GM18498 (cell line): ENCODE results near the gene CRIP1.

Source experiments
- ATAC-seq: cut with Tn5 transposase; IDR thresholded peaks from one replicate; pipeline ENCODE4 v1.9.1; 2021; ENCODE audit warnings: mild to moderate bottlenecking, moderate library complexity; ENCODE audit not compliant: unreplicated experiment

Gene CRIP1

DNA sequence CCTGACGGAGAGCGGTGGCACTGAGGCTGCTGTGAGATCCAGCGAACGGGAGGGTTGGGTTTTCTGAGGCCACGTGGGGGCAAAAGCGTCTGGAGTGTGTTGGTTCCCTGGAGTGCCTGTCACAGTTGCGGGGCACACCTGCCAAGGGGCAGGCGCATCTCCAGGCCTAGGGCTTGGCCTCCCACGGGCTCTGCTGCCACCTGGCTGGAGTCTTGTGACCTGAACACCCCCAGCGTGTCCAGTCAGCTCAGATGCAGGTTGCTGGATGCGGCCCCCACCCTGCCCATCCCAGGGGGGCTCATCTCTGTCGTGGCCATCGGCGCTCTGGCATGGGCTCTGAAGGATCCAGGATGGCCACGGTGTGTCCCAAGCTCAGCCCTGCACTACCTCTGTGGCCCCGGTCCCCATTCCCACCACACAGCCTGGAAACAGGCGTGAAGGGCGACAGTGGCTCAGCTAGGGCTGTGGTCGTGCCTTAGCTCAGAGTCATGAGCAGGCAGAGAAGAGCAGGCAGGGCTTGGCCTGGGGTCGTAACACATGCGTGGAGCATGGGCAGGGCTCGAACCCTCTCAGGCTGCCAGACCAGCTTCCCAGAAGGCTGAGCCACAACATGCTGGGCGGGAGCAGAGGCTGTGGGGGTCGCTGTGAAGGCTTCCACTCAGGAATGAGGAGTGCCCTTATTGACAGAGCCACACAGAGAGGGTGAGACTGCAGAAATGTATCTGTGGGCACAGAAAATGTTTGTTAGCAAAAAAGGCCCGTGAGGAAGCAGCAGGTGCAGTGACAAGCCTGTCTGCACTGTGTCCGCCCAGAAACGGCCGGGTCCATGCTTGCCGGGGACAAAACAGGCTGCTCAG, 35.6 kb upstream of the CRIP1 start:
- no peak for ATAC-seq

DNA sequence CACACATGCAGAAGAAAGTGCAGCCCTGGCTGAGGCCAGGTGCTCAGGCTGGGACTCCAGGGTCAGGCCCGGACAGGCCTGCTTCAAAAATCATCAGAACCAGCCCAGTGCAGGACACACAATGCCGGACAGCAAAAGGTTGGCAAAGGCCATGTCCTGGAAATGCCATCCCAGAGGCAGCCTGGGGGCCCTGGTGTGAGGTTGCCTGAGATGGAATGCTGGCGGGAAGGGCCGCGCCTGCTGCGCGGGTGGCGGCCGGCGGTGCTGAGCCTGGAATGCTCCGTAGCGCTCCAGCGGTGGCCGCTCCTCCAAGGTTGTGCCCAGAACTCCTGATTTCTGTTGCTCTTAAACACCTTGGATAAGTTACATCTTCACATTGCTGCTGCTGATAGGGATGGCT, 33.7 kb upstream of the CRIP1 start:
- ATAC-seq: no peak

DNA sequence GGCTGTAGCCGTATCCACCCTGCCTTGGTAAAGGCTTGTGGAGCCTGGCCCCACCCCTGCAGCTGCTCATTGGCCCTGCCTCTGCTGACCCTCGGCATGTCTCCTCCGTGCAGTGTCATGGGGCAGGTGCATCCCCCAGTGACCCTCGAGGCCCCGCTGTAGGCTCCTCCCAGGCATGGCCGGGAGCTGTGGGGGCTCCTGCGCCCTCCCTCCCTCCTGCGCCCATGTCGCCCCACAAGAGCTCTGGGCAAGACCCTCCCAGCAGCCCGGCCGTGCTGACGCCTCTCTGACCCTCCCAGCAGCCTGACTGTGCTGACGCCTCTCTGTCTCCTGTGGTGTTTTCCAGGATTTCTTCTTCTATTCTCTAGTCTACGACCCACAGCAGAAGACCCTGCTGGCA, 32.8 kb upstream of the CRIP1 start:
- ATAC-seq: no peak

- ATAC-seq: no peak
Measured at GRCh38 chr14:105455086-105455640, 31.5 kb upstream of the CRIP1 start.

GRCh38 chr14:105455766-105456660, 30.7 kb upstream of the CRIP1 start:
- no peak for ATAC-seq

GRCh38 chr14:105456736-105457617, 29.7 kb upstream of the CRIP1 start:
- ATAC-seq: no peak

- no peak for ATAC-seq
Measured at GRCh38 chr14:105458010-105458409, 28.7 kb upstream of the CRIP1 start.

DNA sequence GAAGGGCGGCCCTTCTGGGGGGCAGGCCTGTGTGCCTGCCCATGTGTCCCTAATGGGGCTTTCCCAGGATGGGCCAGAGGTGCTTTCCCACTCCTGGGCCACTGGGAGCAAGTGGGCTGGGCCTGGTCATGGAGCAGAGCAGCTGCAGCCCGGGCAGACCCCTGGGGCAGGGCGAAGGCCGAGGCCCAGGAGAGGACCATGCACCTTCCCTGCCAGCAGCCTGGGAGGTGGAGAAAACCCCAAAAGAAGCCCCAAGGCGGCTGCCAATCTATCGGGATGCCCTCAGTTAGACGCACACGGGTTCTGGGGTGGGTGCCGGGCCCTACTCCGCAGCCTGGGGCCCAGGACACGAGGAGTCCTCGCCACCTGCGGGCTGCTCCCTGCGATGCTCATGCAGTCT, 28.1 kb upstream of the CRIP1 start:
- no peak for ATAC-seq

GRCh38 chr14:105460116-105460515, 26.6 kb upstream of the CRIP1 start:
- no peak for ATAC-seq

DNA sequence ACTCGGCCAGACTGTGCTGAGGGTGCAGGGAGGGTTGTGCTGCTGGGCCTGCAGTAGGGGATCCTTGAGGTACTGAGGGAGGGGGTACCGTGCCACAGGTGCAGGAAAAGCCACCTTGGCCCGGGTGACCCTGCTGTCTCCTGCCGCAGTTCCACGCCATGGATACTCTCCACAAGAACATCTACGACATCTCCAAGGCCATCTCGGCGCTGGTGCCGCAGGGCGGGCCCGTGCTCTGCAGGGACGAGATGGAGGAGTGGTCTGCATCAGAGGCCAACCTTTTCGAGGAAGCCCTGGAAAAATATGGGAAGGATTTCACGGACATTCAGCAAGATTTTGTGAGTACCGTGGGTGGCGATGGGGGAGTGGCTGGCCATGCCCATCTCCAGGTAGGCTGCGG, 26.1 kb upstream of the CRIP1 start:
- no peak for ATAC-seq

- no peak for ATAC-seq
Measured at GRCh38 chr14:105461903-105462302, 24.8 kb upstream of the CRIP1 start.

DNA sequence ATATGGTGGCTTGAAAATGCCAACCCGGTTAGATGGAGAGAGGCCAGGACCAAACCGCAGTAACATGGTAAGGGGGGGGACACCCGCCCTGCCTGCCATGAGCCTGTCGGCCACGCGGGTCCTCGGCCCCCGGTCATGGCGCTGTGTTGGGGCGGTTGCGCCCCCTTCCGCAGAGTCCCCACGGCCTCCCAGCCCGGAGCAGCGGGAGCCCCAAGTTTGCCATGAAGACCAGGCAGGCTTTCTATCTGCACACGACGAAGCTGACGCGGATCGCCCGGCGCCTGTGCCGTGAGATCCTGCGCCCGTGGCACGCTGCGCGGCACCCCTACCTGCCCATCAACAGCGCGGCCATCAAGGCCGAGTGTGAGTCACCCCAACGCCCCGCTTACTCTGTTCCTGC, 22.2 kb upstream of the CRIP1 start:
- no peak for ATAC-seq

GRCh38 chr14:105465209-105466031, 21.3 kb upstream of the CRIP1 start:
- ATAC-seq: no peak

GRCh38 chr14:105466531-105467248, 20.0 kb upstream of the CRIP1 start:
- ATAC-seq: no peak

DNA sequence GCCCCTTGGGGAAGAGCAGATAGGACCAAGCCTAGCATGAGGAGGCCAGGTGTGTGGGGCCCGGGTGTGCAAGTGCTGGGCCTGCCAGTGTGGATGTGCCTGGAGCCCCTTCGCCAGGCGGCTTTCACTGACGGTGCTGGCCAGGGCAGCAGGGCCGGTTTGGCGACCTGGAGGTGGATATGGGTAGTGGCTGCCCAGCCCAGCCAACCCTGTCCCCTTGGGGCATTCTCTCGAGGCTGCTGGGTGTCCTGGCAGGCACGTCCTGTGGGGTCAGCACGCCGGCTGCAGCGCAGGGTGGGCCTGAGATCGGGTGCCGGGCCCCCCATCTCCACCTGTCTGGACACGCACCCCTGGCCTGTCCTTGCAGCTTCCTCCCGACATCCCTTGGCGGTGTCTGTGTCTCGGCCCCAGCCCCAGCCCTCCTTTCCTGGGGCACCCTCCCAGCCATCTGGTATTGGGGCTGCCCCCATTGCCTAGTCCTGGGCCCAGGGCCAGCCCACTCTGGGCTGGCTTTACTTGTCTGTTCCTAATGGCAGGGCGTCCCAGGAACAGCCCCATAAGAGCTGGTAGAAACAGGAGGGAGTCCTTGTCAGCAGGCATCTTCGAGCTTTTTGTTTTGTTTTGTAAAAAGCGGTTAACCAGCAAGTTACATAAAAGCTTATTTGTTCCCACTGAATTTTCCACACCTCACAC, 19.3 kb upstream of the CRIP1 start:
- ATAC-seq: no peak

DNA sequence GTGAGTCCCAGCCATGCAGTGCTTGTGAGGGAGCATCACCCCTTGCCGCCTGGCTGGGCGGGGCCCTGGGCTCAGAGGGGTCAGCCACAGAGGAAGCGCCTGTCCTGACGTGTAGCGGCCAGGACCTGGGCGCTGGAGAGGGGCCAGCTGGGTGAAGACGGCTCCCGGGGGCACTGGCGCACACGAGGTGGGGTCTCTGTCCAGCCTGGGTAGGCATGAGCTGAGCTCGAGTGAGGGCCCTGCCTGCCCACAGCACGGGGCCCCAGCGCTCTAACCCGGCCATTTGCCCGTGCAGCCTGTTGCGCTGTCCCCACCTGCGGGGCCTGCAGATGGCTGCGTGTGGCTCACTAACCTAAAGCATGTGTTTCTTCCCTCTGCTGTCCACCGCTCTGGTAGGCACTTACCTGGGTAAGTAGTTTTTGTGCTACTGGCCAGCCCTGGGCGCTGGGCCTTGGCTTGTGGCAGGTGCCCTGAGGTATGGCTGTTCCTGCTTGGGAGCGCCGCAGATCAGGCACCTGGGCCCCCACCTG, 18.7 kb upstream of the CRIP1 start:
- ATAC-seq: no peak

DNA sequence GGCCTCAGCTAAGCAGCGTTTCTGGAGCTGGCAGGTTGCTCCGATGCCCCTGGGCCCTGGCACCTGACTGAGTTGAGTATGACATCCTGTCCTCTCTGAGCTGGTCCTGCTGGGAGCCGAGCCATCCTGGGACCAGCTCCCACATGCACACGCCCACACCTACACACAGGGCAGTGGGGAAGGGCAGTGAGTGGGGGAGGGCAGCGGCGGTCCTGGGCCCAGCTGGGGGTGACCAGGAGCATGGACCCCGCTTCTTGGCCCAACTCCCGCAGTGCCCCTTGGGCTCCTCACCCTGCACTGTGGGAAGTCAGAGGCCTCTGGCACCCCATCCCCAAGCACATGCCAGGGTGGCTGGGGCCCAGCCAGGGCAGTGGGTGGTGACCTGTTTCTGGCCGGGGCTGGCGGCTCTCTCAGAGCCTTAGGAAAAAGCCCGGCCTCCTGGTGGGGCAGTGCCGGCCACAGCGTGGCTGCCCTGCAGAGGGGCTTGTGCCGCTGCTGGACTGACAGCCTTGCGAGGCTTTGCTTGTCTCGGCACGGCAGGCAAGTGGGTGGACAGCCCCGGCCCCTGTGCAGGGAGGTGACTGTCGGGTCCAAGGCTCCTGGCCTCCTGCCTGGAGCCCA, 18.0 kb upstream of the CRIP1 start:
- ATAC-seq: no peak
